Ishikawa (cell line): ENCODE results near the gene EID2B.

ENCODE experiments used
- CEBPB ChIP-seq: IDR thresholded peaks from 2 replicates; pipeline ENCODE4 v1.6.1; 2012
- CREB1 ChIP-seq: IDR thresholded peaks from 2 replicates; pipeline ENCODE4 v1.6.1; 2012; ENCODE audit warnings: low read depth
- EGR1 ChIP-seq: IDR thresholded peaks from 2 replicates; pipeline ENCODE4 v1.6.1; 2012
- EP300 ChIP-seq: IDR thresholded peaks from 2 replicates; pipeline ENCODE4 v1.6.1; 2012; ENCODE audit warnings: borderline replicate concordance
- FOXM1 ChIP-seq: IDR thresholded peaks from 2 replicates; pipeline ENCODE4 v1.6.1; 2012; ENCODE audit warnings: low read depth, borderline replicate concordance
- MAX ChIP-seq: IDR thresholded peaks from 2 replicates; pipeline ENCODE4 v1.6.1; 2012
- NFIC ChIP-seq: IDR thresholded peaks from 2 replicates; pipeline ENCODE4 v1.6.1; 2012
- RAD21 ChIP-seq: IDR thresholded peaks from 2 replicates; pipeline ENCODE4 v1.6.1; 2012; ENCODE audit warnings: low read depth
- REST ChIP-seq: IDR thresholded peaks from 2 replicates; pipeline ENCODE4 v1.6.1; 2012; ENCODE audit warnings: low read depth, mild to moderate bottlenecking
- TAF1 ChIP-seq: IDR thresholded peaks from 2 replicates; pipeline ENCODE4 v1.6.1; 2012; ENCODE audit warnings: low read depth, mild to moderate bottlenecking
- TCF12 ChIP-seq: IDR thresholded peaks from 2 replicates; pipeline ENCODE4 v1.6.1; 2012; ENCODE audit warnings: low read depth
- TEAD4 ChIP-seq: IDR thresholded peaks from 2 replicates; pipeline ENCODE4 v1.6.1; 2012
- USF1 ChIP-seq: IDR thresholded peaks from 2 replicates; pipeline ENCODE4 v1.6.1; 2012
- YY1 ChIP-seq: IDR thresholded peaks from 2 replicates; pipeline ENCODE4 v1.6.1; 2012; ENCODE audit warnings: low read depth
- ZBTB7A ChIP-seq: IDR thresholded peaks from 2 replicates; pipeline ENCODE4 v1.6.1; 2012; ENCODE audit warnings: low read depth

EID2B gene

GRCh38 chr19:39542206-39542605 lies 9.6 kb upstream of the EID2B start:
- TF ChIP-seq CREB1 (no peak), EGR1 (no peak), FOXM1 (no peak), TAF1 (no peak), USF1 (no peak), CEBPB (no peak), EP300 (no peak)

GRCh38 chr19:39540333-39540673 lies 7.7 kb upstream of the EID2B start:
- TF ChIP-seq TCF12: no peak
- no peak for TF ChIP-seq FOXM1
- TF ChIP-seq CREB1: no peak
- TF ChIP-seq EGR1: no peak
- TF ChIP-seq RAD21: no peak
- no peak for TF ChIP-seq REST
- TF ChIP-seq YY1: no peak
- no peak for TF ChIP-seq MAX
- no peak for TF ChIP-seq CEBPB
- TF ChIP-seq TEAD4: no peak
- TF ChIP-seq EP300: no peak
- TF ChIP-seq USF1: no peak
- no peak for TF ChIP-seq ZBTB7A
- no peak for TF ChIP-seq NFIC
- TF ChIP-seq TAF1: no peak

GRCh38 chr19:39539518-39540332 lies 7.1 kb upstream of the EID2B start, which contains the start of gene EID2:
EID2 (minus strand) TSS chr19:39540161; CDS start chr19:39540079, 82 bp downstream.
- TF ChIP-seq REST: no peak
- peak; percentile 94 for TF ChIP-seq EGR1
- 0 out of 2 replicates have a peak, but pooled peaks have one; percentile 52 for TF ChIP-seq ZBTB7A
- peak; percentile 61 for TF ChIP-seq MAX
- TF ChIP-seq TAF1: peak; percentile 78; the same call in 1 of the 2 replicates
- no peak for TF ChIP-seq CEBPB
- 0 out of 2 replicates have a peak, but pooled peaks have one; percentile 58 for TF ChIP-seq TCF12
- TF ChIP-seq CREB1: no peak
- peak; percentile 44 for TF ChIP-seq TEAD4
- TF ChIP-seq RAD21: peak; percentile 60
- no peak for TF ChIP-seq NFIC
- TF ChIP-seq USF1: no peak
- TF ChIP-seq YY1: peak; percentile 44; the same call in 1 of the 2 replicates
- no peak for TF ChIP-seq EP300
- no peak for TF ChIP-seq FOXM1

- no peak for TF ChIP-seq EP300
- no peak for TF ChIP-seq YY1
- TF ChIP-seq CREB1: no peak
- no peak for TF ChIP-seq EGR1
- TF ChIP-seq TEAD4: peak; percentile 58
- TF ChIP-seq RAD21: no peak
- TF ChIP-seq TCF12: no peak
Observed at GRCh38 chr19:39539165-39539517, 6.5 kb upstream of the EID2B start.

- no peak for TF ChIP-seq EP300
- TF ChIP-seq CEBPB: no peak
Observed at GRCh38 chr19:39533791-39534190, 1.1 kb upstream of the EID2B start.
